ENCODE data around the gene SPTLC2.

- TF ChIP-seq CTCF (IDR thresholded peaks at IDR 0.05) (no peak), POLR2A (IDR thresholded peaks at IDR 0.05) (no peak)
Observed at GRCh38 chr14:77630111-77630510, 13.7 kb upstream of the SPTLC2 start.
